Measurements from ENCODE around the gene HRH2.

- TF ChIP-seq CTCF (IDR thresholded peaks at IDR 0.05; ENCODE audit: low read depth, low read length) (no peak), EZH2phosphoT487 (IDR thresholded peaks at IDR 0.05; ENCODE audit: low read depth) (no peak)
Measured at GRCh38 chr5:175717837-175718236, 60.0 kb downstream of the HRH2 start.
